ENCODE measurements around the gene SLC37A1. TPM values are rescaled to one million over a fixed set of nuclear protein-coding genes. Genes with fewer than 3 reads are reported as not detected.

The SLC37A1 gene
- polyA plus RNA-seq, 3 donors from 2014 or later: 0.09 to 6.3 (median 3.0) TPM

DNA sequence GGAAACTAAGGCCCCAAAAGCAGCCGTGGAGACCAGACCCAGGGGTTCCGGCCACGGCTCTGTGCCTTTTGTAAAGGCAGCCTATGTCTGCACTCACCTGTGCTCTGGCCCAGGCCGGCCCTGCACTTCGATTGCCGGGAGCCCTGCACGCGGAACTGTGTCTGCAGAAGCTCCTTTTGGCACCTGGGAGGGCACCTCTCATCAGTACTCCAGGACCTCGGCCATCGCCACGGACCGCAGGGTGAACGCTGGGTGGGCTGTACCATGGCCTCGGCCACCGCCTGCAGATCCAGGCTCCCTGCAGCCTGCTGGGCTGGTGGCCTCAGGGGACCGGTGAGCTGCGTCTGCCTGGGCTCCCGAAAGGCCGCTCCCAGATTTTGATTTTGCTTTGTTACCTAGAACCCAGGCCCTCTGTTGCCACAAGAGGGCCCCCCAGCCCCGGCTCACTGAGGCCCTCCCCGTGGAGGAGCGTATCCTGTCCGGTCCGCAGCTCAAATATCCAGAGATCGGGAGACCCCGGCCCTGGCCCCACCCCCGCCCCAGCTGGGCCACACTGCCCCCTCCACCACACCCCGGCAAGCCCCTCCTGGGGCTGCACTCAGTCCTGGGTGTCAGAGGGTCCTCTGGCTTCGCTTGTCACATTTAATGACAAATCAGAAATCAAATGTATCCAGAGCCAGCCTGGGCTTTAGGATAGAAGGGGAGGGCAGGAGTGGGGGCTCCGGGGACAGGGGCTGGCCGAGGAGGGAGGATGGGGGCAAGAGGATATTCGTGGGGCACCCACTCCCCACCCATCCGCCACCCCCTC lies 79.6 kb downstream of the SLC37A1 start:
- no peak overlapping the region for H3K4me3 Mint-ChIP-seq
- peaks cover 0 to 2% of the 10 kb centered on the region in 2 donors for H3K4me1 Mint-ChIP-seq
- DNase-seq: peak; percentile 40 to 54 (median 51)
- H3K9me3 Mint-ChIP-seq: no peaks in the 10 kb centered on the region
- H3K36me3 Mint-ChIP-seq: no peaks in the 10 kb centered on the region
- H3K27me3 Mint-ChIP-seq (ENCODE audit: low read depth in 3 of 3): peaks cover 3 to 7% (median 4%) of the 10 kb centered on the region in 3 donors
- no peak overlapping the region for H3K27ac Mint-ChIP-seq

DNA sequence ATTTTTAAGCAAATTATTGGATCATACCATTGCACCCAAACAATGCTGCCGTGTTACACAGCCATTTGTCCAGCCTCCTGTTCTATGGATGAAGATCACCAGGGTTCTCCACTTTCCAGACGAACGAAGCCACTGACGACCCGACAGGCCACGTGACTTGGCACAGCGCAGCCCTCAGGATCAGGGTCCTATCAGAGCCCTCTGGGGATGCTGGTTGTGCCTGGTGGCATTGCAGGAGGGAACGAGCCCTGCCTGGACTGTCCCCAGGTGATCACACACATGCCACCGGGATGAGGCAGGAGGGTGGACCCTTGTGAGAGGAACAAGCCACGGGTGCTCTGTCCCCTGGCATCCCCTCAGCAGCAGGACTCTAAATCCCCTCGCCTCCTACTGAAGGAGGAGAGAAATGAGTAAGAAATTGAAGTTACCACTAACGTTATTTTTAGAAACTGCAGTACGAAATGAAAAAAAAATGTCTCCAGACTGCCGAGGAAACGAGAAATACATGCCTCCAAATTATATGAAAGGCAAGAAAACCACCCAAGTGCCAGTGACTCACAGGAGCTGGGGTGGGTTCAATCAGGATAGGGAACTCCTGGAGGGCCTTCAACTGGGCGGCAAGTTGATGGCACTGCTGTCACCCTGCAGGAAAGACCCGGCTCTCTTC lies 81.1 kb downstream of the SLC37A1 start:
- H3K9me3 Mint-ChIP-seq: no peaks in the 10 kb centered on the region
- no peak overlapping the region for H3K4me3 Mint-ChIP-seq
- no peak overlapping the region for H3K27ac Mint-ChIP-seq
- H3K4me1 Mint-ChIP-seq: peaks cover 0 to 2% of the 10 kb centered on the region in 2 donors
- DNase-seq: no peak
- peaks cover 3 to 16% (median 4%) of the 10 kb centered on the region in 3 donors for H3K27me3 Mint-ChIP-seq (ENCODE audit: low read depth in 3 of 3)
- no peaks in the 10 kb centered on the region for H3K36me3 Mint-ChIP-seq

DNA sequence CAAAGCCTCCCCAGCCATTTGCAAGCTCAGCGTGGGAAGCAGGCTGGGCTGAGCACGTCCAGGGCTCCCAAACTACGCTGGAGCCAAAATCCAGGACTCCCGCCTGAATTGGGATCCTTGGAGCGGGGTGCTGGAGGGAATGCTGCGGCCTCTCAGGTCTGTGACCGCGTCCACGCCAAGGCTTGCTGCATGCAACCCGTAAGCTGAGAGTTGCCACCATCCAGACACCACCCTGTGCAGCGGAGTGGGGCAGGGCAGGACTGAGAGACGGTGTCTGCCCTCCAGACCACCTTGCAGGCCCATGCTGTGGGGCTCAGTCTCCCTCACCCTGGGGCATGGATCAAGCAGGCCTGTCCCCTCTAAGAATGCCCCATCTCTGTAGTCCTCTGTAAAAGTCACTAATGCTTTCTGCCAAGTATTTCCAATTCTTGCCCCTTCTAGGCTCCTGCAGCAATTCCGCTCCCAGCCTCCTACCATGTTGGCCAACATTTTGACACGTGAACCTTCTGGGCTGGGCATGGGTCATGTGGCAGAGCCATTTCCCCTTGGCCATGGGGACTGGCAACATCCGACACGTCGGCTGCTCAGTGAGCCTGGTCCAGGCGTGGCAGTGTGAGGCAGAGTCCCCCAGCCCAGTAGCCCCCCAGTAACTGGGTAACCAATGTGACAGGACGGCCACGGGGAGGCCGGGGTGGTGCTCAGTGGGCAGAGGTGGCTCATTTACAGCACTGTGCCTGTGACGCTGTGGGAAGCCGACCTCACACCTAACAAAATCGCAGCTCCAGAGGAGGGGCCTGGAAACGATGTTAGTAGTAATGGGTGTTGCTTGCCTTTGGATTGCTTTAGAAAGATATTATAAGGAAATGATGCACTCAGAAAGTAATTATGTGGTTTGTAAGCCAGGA lies 81.9 kb downstream of the SLC37A1 start:
- H3K4me1 Mint-ChIP-seq: peaks cover 0 to 2% of the 10 kb centered on the region in 2 donors
- H3K27me3 Mint-ChIP-seq (ENCODE audit: low read depth in 3 of 3): peaks cover 3 to 16% (median 4%) of the 10 kb centered on the region in 3 donors
- no peak overlapping the region for H3K27ac Mint-ChIP-seq
- H3K9me3 Mint-ChIP-seq: no peaks in the 10 kb centered on the region
- H3K36me3 Mint-ChIP-seq: no peaks in the 10 kb centered on the region
- no peak for DNase-seq
- no peak overlapping the region for H3K4me3 Mint-ChIP-seq

DNA sequence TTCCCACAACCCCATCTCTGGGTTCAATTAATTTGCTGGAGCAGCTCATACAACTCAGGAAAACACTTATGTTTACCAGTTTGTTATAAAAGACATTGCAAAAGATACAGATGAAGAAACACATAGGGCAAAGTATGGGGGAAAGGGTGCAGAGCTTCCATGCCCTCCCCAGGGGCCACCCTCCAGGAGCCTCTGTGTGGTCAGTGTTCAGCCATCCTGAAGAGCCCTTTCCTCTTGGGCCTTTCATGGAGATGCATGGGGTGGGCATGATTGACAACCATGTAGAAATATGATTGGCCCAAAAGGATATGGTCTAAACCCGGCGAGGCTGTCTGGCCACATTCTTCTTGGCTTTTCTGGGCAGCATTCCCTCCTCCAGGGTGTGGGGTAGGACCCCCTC lies 83.0 kb downstream of the SLC37A1 start:
- Mint-ChIP-seq H3K27ac (no peak overlapping the region), H3K4me1 (no peaks in the 10 kb centered on the region), H3K4me3 (no peak overlapping the region), H3K9me3 (no peaks in the 10 kb centered on the region), H3K27me3 (ENCODE audit: low read depth in 3 of 3) (peaks cover 0 to 18% (median 2%) of the 10 kb centered on the region in 3 donors), H3K36me3 (no peaks in the 10 kb centered on the region)
- no peak for DNase-seq

DNA sequence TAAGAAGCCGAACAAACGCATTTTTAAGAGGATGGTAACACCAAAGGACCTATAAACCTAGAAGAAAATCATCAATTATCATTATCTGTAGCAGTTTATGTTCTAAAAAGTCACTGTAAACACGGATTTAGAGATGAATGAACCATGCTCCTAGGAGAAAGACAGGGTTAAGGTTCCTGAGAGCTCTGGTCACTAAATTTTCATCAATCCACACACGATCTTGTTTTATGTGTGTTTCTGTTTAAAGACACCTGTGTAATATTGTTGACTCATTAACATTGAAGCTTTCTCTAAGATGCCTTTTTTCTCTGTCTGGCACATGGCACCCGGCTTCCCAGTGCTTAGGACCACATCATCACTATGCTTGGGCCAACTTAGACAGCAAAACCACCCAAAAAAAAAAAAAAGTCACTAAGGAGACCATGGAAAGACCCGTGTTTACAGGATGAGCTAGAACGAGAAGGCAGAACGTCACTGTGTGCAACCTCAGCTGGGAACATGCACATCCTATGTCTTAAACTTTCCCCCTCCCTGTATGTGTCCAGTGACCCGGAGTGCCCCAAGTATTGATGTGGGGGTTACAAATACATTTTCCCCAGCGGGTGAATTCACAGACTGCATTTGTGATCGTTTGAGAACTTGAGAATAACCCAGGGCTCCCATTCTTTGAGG lies 84.0 kb downstream of the SLC37A1 start:
- H3K4me1 Mint-ChIP-seq: no peaks in the 10 kb centered on the region
- no peak overlapping the region for H3K4me3 Mint-ChIP-seq
- no peaks in the 10 kb centered on the region for H3K36me3 Mint-ChIP-seq
- H3K9me3 Mint-ChIP-seq: no peaks in the 10 kb centered on the region
- DNase-seq: no peak
- H3K27ac Mint-ChIP-seq: no peak overlapping the region
- H3K27me3 Mint-ChIP-seq (ENCODE audit: low read depth in 3 of 3): peaks cover 0 to 14% (median 2%) of the 10 kb centered on the region in 3 donors

DNA sequence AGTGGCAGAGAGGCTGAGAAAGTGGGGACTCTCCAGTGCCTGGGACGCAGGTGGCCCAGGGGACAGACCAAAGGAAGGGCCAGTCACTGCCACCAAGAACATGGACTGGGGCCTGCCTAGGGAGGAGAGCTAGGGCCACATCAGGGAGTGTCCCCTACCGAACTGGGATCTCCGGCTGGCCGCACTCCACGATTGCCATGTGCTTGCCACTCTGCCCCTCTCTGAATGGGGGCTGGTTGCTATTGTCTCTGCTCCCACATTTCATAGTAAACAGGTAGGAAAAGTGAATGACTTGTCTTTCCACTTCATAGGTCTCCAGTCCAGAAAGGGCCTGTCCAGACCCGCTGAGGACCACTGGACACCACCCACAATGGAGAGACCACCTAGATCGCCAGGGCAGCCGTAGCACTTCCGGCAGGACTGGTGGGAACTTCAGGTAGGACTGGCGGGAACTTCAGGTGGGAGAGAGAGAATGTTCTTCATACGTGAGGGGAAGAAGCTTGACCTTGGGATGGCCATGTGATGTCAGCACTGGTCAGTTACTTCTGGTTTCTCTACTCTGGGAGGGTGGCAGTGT lies 84.6 kb downstream of the SLC37A1 start:
- Mint-ChIP-seq H3K27me3 (ENCODE audit: low read depth in 3 of 3) (peaks cover 0 to 14% (median 2%) of the 10 kb centered on the region in 3 donors), H3K4me1 (no peaks in the 10 kb centered on the region), H3K27ac (no peak overlapping the region), H3K9me3 (no peaks in the 10 kb centered on the region), H3K4me3 (no peak overlapping the region), H3K36me3 (no peaks in the 10 kb centered on the region)
- DNase-seq: no peak

DNA sequence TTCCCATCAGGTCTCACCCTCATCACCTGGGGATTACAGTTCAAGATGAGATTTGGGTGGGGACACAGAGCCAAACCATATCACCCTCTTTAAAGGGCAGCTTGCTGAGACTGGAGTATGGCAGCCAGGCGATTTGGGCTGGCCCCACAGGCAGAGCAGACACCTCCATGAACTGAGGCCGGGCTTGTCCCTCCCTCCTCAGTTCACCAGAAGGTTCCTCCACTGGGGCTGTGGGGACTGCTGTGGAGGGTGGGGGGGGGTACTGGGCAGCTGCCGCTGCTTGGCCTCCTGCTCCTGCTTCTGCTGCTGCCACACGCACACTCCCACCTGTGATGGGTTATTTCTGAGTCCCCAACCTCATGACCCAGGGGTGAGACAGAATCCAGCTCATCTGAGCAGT lies 85.8 kb downstream of the SLC37A1 start:
- H3K4me3 Mint-ChIP-seq: no peak overlapping the region
- H3K27ac Mint-ChIP-seq: no peak overlapping the region
- DNase-seq: no peak
- peaks cover 0 to 3% (median 0%) of the 10 kb centered on the region in 6 donors for H3K9me3 Mint-ChIP-seq
- no peaks in the 10 kb centered on the region for H3K36me3 Mint-ChIP-seq
- H3K27me3 Mint-ChIP-seq (ENCODE audit: low read depth in 3 of 3): peaks cover 2 to 17% (median 8%) of the 10 kb centered on the region in 3 donors
- no peaks in the 10 kb centered on the region for H3K4me1 Mint-ChIP-seq

DNA sequence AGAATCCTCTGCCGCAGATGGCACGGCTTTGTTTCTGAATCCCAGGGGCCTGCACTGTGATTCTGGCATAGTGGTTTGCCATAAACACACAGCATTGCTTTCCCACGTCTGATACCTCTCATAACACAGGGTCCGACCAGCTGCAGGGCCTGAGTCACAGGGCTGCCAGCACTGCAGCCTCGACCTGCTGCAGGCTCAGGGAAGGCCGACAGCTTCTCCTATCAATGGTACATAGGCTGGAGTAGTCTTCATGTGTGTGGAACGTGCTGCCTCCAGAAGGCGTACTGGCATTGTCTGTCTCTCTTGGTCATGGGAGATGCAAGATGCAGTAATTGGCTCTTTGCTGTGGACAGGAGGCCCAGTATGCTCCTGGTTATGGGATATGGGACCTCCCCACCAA lies 86.3 kb downstream of the SLC37A1 start:
- peaks cover 2 to 17% (median 8%) of the 10 kb centered on the region in 3 donors for H3K27me3 Mint-ChIP-seq (ENCODE audit: low read depth in 3 of 3)
- H3K27ac Mint-ChIP-seq: no peak overlapping the region
- H3K9me3 Mint-ChIP-seq: peaks cover 0 to 5% (median 0%) of the 10 kb centered on the region in 6 donors
- H3K4me1 Mint-ChIP-seq: no peaks in the 10 kb centered on the region
- H3K36me3 Mint-ChIP-seq: no peaks in the 10 kb centered on the region
- H3K4me3 Mint-ChIP-seq: no peak overlapping the region
- no peak for DNase-seq

DNA sequence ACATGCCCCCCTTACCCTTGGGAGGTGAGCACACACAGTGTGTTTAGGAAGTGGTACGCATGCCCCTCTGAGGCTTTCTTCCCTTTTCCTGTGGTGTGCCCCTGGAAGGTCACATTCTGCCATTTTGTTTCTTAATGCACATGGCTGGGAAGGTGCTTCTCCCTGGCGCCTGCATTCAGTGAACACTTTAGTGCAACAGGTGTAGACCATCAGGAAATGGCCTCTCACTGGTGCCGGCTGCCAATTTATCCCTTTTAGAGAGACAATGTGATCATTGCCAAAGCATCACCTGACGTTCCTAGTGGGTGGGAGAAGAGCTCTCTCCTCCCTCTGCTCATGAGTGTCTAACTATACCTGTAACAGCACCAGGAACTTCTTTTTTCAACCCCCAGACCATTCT lies 88.0 kb downstream of the SLC37A1 start:
- H3K4me3 Mint-ChIP-seq: no peak overlapping the region
- no peak overlapping the region for H3K27ac Mint-ChIP-seq
- no peak for DNase-seq
- no peaks in the 10 kb centered on the region for H3K4me1 Mint-ChIP-seq
- peaks cover 0 to 17% (median 8%) of the 10 kb centered on the region in 3 donors for H3K27me3 Mint-ChIP-seq (ENCODE audit: low read depth in 3 of 3)
- peaks cover 0 to 15% (median 8%) of the 10 kb centered on the region in 6 donors for H3K9me3 Mint-ChIP-seq
- H3K36me3 Mint-ChIP-seq: no peaks in the 10 kb centered on the region

DNA sequence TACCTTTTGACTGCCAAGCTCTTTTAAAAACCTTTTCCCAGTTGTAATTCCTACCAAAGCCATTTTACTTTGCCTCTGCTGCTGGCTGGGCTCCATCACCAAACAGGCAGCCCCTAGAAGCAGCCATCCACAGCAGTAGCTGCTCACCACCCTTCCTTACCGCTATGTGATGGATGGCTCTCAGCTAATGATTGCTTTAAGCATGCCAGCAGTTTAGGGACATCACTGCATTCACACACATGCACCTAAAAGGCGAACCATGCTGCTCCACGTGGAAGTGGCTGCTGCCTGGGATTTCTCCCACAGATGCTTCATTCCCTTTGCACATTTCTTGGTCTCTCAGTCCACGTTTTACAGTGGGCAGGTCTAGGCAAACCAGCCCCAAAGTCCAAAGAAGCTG lies 93.5 kb downstream of the SLC37A1 start:
- Mint-ChIP-seq H3K36me3 (no peaks in the 10 kb centered on the region), H3K27me3 (ENCODE audit: low read depth in 3 of 3) (peaks cover 0 to 8% (median 5%) of the 10 kb centered on the region in 3 donors), H3K27ac (no peak overlapping the region), H3K4me3 (no peak overlapping the region), H3K4me1 (no peaks in the 10 kb centered on the region), H3K9me3 (peaks cover 0 to 15% (median 8%) of the 10 kb centered on the region in 6 donors)
- no peak for DNase-seq

DNA sequence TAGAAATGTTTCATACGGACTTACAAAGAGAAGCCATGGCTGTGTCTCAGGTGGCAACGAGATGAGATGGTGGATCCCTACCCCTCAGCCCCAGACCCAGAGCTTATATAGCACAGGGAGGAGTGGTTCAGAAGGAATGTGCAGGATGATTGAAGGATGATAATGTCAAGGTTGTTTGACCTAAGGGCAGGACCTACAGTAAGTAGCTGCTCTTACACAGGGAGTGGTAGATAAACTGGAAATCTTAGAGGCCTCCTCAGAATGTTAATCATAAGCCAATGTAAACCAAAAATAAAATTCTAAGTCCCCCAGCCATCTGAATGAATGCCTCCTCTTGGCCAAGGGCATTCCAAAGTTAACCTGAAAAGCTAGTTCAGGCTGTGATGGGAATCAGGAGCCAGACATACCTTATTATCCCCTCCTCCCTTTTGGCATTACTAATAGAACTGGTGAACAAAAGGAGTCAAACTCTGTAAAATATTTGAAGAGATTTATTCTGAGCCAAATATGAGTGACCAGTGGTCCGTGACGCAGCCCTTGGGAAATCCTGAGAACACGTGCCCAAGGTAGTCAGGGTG lies 94.0 kb downstream of the SLC37A1 start:
- no peaks in the 10 kb centered on the region for H3K4me1 Mint-ChIP-seq
- no peak overlapping the region for H3K4me3 Mint-ChIP-seq
- H3K27ac Mint-ChIP-seq: no peak overlapping the region
- DNase-seq: no peak
- H3K36me3 Mint-ChIP-seq: no peaks in the 10 kb centered on the region
- peaks cover 0 to 8% (median 5%) of the 10 kb centered on the region in 3 donors for H3K27me3 Mint-ChIP-seq (ENCODE audit: low read depth in 3 of 3)
- peaks cover 0 to 15% (median 8%) of the 10 kb centered on the region in 6 donors for H3K9me3 Mint-ChIP-seq

DNA sequence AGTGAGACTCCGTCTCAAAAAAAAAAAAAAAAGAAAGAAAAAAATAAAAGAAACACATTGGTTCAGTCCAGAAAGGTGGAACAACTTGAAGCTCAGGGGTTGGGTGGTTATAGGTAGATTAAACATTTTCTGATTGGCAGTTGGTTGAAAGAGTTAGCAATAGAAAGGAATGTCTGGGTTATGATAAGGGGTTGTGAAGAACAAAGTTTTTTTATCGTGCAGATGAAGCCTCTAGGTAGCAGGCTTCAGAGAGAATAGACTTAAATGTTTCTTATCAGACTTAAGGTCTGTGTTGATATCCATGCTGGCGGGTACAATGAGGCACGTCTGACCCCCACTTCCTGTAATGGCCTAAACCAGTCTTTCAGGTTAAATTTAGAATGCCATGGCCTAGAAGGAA lies 94.8 kb downstream of the SLC37A1 start:
- Mint-ChIP-seq H3K27me3 (ENCODE audit: low read depth in 3 of 3) (peaks cover 2 to 8% (median 5%) of the 10 kb centered on the region in 3 donors), H3K4me1 (no peaks in the 10 kb centered on the region), H3K9me3 (peaks cover 0 to 15% (median 8%) of the 10 kb centered on the region in 6 donors), H3K4me3 (no peak overlapping the region), H3K27ac (no peak overlapping the region), H3K36me3 (no peaks in the 10 kb centered on the region)
- no peak for DNase-seq

DNA sequence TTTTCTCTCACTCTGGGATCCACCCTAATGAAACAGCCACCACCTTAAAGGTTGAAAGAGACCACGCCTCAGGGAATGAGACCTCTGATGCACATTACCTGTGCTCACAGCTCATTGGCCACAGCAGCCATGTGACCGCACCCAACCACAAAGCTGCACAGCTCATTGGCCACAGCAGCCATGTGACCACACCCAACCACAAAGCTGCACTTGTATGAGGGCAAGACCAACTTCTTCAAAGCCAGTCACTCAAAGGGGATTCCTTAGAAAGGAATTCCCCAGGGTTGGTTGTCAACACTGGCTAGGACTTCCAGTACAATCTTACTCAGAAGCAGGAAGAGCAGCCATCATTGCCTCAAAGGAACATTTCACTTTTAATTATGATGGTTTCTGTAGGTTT lies 96.2 kb downstream of the SLC37A1 start:
- H3K27ac Mint-ChIP-seq: no peak overlapping the region
- no peaks in the 10 kb centered on the region for H3K36me3 Mint-ChIP-seq
- H3K9me3 Mint-ChIP-seq: peaks cover 0 to 15% (median 6%) of the 10 kb centered on the region in 6 donors
- peaks cover 0 to 2% (median 2%) of the 10 kb centered on the region in 3 donors for H3K27me3 Mint-ChIP-seq (ENCODE audit: low read depth in 3 of 3)
- H3K4me1 Mint-ChIP-seq: no peaks in the 10 kb centered on the region
- DNase-seq: no peak
- H3K4me3 Mint-ChIP-seq: no peak overlapping the region

All from immature natural killer cell (primary cell).